ENCODE measurements around the gene P2RX2. TPM values are rescaled to one million over a fixed set of nuclear protein-coding genes. Genes with fewer than 3 reads are reported as not detected.

The P2RX2 gene
- total RNA-seq, 1 donor from 2014 or later = not detected

DNA sequence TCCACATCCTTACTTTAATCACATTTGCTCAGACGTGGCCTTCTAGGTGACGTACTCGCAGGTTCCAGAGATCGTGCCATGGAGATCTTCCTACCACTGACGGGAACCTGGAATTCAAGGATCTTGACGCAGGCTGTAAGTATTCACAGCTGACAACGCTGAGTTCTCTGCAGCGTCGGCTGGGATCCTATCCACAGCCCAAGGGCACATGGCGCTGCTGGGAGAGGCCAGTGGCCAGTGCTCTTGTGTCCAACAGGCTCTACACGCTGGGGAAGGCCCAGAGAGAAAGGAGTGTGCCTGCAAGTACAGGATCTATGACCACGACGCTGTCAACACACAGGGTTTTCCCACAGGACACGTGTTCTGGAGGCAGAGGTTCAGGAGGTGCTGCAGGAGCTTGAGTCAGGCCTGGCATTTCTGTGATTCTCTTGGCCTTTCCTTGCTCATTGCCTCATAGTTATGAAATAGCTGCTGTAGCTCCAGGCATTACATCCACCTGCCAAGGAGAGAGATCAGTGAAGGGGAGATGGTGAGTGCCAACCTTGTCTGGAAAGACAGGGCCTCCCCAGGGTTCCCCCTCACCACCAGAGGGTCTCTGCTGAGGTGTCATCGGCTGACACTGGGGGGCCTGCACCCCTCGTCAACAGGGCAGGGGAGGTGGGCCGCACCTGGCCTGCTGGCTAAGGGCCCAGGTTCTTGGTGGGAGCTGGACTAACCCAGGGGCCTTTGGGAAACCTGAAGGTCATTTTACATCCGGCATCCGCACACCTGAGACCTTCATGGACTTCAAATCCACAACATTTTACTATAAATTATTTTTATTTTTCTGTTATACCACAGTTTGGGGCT, 29.5 kb upstream of the P2RX2 start:
- peaks cover 6% of the 10 kb centered on the region for H3K9me3 ChIP-seq (ENCODE audit: insufficient read depth, low read depth, low read length)
- H3K27me3 ChIP-seq (ENCODE audit: insufficient read depth, low read length) = peaks cover under 1% of the 10 kb centered on the region
- Mint-ChIP-seq H3K4me3 (ENCODE audit: unreplicated experiment) (no peak overlapping the region), H3K27me3 (ENCODE audit: low read depth, unreplicated experiment) (peaks cover 49% of the 10 kb centered on the region), H3K36me3 (ENCODE audit: low read depth, unreplicated experiment) (no peaks in the 10 kb centered on the region), H3K4me1 (ENCODE audit: low read depth, unreplicated experiment) (no peaks in the 10 kb centered on the region), H3K9me3 (ENCODE audit: unreplicated experiment) (peaks cover 7% of the 10 kb centered on the region), H3K27ac (ENCODE audit: unreplicated experiment) (no peak overlapping the region)
- no peak overlapping the region for H3K4me3 ChIP-seq (ENCODE audit: insufficient read depth, low read depth, low read length)
- no peaks in the 10 kb centered on the region for H3K79me2 ChIP-seq (ENCODE audit: insufficient read depth, low read length)
- H3K27ac ChIP-seq (ENCODE audit: low read depth, low read length) = no peak overlapping the region
- no peak overlapping the region for H2AFZ ChIP-seq (ENCODE audit: low read depth, low read length)
- no peak for TF ChIP-seq EZH2 (IDR thresholded peaks at IDR 0.05; ENCODE audit: insufficient read depth, low read length)
- TF ChIP-seq, protein P1, sequence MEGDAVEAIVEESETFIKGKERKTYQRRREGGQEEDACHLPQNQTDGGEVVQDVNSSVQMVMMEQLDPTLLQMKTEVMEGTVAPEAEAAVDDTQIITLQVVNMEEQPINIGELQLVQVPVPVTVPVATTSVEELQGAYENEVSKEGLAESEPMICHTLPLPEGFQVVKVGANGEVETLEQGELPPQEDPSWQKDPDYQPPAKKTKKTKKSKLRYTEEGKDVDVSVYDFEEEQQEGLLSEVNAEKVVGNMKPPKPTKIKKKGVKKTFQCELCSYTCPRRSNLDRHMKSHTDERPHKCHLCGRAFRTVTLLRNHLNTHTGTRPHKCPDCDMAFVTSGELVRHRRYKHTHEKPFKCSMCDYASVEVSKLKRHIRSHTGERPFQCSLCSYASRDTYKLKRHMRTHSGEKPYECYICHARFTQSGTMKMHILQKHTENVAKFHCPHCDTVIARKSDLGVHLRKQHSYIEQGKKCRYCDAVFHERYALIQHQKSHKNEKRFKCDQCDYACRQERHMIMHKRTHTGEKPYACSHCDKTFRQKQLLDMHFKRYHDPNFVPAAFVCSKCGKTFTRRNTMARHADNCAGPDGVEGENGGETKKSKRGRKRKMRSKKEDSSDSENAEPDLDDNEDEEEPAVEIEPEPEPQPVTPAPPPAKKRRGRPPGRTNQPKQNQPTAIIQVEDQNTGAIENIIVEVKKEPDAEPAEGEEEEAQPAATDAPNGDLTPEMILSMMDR (IDR thresholded peaks at IDR 0.05; ENCODE audit: insufficient read depth, low read depth, low read length) = no peak
- H3K36me3 ChIP-seq (ENCODE audit: insufficient read depth, low read length) = no peaks in the 10 kb centered on the region
- H3K4me2 ChIP-seq (ENCODE audit: low read length) = no peak overlapping the region
- H4K20me1 ChIP-seq (ENCODE audit: insufficient read depth, low read length) = no peaks in the 10 kb centered on the region
- no peak overlapping the region for H3K9ac ChIP-seq (ENCODE audit: low read length)
- H3K4me1 ChIP-seq (ENCODE audit: insufficient read depth, low read length) = no peaks in the 10 kb centered on the region
- FAIRE-seq = no peak
- DNase-seq (ENCODE audit: low read depth) = no peak

DNA sequence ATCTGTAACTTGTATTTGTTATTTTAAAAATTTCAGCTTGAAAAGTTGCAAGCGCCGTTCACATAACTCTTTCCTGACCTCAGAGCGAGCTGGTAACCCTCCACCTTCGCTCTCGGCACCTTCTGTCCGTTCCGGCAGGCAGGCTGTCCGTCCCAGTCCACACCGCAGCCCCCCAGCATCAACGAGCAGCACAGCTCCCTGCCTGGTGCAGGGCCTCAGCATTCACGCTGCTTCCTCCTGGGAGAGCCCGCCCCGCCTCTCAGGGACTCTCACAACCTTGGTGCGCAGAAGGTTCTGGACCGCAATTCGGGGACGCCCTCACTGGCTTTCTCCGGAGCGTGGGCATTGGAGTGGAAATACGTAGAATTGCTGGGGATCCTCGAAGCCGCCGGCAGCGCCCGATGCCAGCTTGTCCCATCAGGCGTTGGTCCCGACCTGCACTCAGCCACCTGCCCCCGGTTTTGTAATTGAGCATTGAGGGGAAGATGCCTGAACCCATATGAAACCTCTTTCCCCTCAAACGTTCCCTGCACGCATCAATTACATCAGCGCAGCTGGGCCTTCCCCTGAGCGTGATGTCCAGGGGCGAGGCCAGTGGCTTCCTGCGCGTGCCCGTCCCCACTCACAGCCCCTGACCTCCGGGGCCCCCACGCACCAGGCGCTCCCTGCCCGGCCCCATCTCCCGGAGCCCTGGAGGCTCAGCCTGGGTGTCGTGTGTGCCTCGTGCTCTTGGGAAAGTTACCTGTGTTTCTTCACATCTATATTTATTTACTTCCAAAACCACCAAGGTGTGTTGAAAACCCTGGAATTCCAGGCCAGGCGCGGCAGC, 27.3 kb upstream of the P2RX2 start:
- Mint-ChIP-seq H3K36me3 (ENCODE audit: low read depth, unreplicated experiment) (no peaks in the 10 kb centered on the region), H3K9me3 (ENCODE audit: unreplicated experiment) (peaks cover 8% of the 10 kb centered on the region), H3K4me1 (ENCODE audit: low read depth, unreplicated experiment) (peaks cover 3% of the 10 kb centered on the region), H3K4me3 (ENCODE audit: unreplicated experiment) (no peak overlapping the region), H3K27ac (ENCODE audit: unreplicated experiment) (no peak overlapping the region), H3K27me3 (ENCODE audit: low read depth, unreplicated experiment) (peaks cover 51% of the 10 kb centered on the region)
- TF ChIP-seq, protein P1 (IDR thresholded peaks at IDR 0.05; ENCODE audit: insufficient read depth, low read depth, low read length) = no peak
- TF ChIP-seq EZH2 (IDR thresholded peaks at IDR 0.05; ENCODE audit: insufficient read depth, low read length) = no peak
- H3K4me3 ChIP-seq (ENCODE audit: insufficient read depth, low read depth, low read length) = no peak overlapping the region
- no peak overlapping the region for H3K4me2 ChIP-seq (ENCODE audit: low read length)
- no peaks in the 10 kb centered on the region for H3K36me3 ChIP-seq (ENCODE audit: insufficient read depth, low read length)
- H2AFZ ChIP-seq (ENCODE audit: low read depth, low read length) = no peak overlapping the region
- no peaks in the 10 kb centered on the region for H3K27me3 ChIP-seq (ENCODE audit: insufficient read depth, low read length)
- peaks cover 1% of the 10 kb centered on the region for H3K4me1 ChIP-seq (ENCODE audit: insufficient read depth, low read length)
- H3K9me3 ChIP-seq (ENCODE audit: insufficient read depth, low read depth, low read length) = peaks cover 6% of the 10 kb centered on the region
- H3K27ac ChIP-seq (ENCODE audit: low read depth, low read length) = no peak overlapping the region
- no peaks in the 10 kb centered on the region for H3K79me2 ChIP-seq (ENCODE audit: insufficient read depth, low read length)
- H3K9ac ChIP-seq (ENCODE audit: low read length) = no peak overlapping the region
- H4K20me1 ChIP-seq (ENCODE audit: insufficient read depth, low read length) = no peaks in the 10 kb centered on the region
- FAIRE-seq = no peak
- no peak for DNase-seq (ENCODE audit: low read depth)

Data from astrocyte (in vitro differentiated cells and primary cell).